Stimulated activated CD4-positive, alpha-beta T cell treated with anti-CD3 and anti-CD28 coated beads, Interleukin-4, amount 100 ng/mL, for 4 hours (primary cell): ENCODE data around the gene RAD54L.
"Not testable (repeated sequence)": the region's sequence is repeated elsewhere in the genome, so short reads cannot be mapped to it uniquely, and the experiment has no call there.

Experiments
- DNase-seq, 2 experiments: peaks; one replicate each; pipeline ENCODE4 v3.0.0-alpha.2; 2020

Gene RAD54L

GRCh38 chr1:46288485-46289133 is 41.0 kb downstream of the RAD54L start:
- DNase-seq: no peak

GRCh38 chr1:46289134-46289494 is 41.6 kb downstream of the RAD54L start:
- no peak for DNase-seq

- no peak for DNase-seq
Measured at GRCh38 chr1:46289976-46290375, 42.4 kb downstream of the RAD54L start.

GRCh38 chr1:46295306-46295705 is 47.7 kb downstream of the RAD54L start:
- DNase-seq: no peak

DNA sequence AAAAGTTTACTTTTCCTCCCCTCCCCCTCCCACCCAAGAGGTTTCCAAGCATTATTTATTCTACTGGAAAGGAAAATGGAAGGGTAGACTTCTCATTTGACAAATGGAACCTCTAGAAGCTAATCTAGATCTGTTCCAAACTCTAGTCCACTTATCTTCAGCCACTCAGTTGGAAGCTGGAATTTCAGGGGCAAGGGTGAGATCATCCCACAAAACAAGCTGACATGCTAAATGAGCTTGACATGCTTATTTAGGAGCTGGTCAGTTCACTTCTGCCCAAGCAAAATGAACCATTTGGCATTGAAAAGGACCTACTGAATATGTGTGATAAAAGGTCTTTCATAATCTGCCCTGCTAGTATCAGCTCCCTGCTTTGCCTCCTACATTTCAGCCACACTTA is 50.8 kb downstream of the RAD54L start:
- DNase-seq: no peak

DNA sequence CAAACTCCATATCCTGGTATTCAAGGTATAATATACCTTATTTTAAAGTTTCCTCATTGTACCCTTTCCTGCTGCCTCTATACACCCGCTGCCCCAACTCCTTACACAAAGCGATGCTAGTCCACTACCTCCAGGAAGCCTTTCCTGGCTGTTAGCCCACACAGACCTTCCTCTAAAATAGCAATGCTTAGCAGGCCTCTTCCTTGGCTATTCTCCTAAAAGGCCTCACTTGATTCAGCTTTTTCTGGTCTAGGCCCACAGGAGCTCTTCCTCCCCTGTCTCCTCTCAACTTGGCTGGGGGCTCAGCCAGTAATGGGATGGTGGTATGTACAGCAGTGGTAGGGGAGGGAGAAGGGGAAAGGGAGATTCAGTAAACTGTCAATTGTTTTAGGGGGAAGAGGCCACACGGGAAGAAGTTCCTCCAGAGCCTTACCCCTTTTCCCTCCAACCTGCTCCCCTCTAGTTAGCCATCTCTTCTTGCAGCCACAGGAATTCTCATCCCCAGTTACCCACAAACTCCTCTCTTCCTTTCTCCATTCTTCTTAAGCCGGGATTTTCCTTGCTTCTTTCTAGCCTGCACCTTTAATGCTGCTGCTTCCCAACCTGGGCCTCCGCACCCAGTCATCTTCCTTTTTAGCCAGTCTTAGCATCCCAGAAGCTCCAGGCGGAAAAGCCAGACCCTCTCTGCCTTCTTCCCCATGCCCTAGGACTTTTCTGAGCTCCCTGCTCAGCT is 53.3 kb downstream of the RAD54L start:
- DNase-seq: no peak

DNA sequence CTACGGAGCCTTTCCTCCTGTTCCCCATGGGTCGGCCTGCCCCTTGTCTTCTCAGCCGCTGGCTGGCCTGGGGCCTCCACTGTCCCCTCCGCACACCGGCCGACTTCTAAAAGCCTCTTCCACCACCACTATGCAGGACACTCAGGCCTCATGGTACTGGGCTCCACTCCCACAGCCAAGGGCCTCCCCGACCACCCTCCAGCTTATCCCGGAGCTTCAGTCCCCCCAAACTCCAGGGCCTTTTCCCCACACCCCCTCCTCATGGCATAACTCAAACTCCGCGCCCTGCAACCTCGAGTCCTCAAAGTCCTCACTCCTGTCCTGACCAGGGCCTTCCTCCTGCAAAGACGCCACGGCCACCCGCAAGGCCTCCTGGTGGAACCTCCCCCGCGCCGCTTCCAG is 53.8 kb downstream of the RAD54L start:
- DNase-seq: no peak

- DNase-seq: peak; percentile 32 to 51
Measured at GRCh38 chr1:46301808-46302640, 54.5 kb downstream of the RAD54L start.

- DNase-seq: peak in 1 of 2 experiments; percentile 28
Measured at GRCh38 chr1:46302641-46303037, 55.1 kb downstream of the RAD54L start.

DNA sequence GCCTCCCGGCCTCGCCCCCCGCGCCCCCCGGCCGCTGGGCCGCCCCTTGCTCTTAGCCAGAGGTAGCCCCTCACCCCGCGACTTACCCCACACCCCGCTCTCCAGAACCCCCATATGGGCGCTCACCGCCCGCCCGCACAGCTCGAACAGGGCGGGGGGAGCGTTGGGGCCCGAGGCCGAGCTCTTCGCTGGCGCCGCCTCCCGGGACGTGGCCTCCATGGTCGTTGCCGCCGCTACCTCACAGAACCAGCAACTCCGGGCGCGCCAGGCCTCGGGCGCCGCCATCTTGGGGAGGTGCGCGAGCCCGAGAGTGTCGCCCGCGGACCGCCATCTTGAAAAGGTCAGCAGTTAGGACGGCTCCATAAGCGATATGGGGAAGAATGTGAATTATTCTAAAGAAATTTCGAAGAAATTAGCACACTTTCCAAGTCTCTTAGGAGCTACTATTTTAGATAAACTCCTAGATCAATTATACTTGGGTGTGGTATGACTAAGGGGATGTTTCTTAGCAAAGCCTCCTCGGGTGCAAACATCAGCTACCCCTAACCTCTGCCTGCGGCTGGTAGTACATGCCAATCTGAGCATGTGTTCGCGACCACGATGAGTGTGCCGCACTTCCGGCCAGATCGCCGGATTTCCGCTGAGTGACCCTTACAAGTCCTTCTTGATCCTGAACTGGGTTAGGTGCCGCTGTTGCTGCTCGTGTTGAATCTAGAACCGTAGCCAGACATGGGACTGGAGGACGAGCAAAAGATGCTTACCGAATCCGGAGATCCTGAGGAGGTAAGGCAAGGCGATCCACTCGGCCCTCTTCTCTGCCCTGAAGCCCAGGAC is 55.7 kb downstream of the RAD54L start, which contains the start of the genes LRRC41 and UQCRH:
Gene LRRC41, minus strand, starts transcription at position 579 of the 834 bp plus-strand sequence. Its CDS starts 294 bp downstream, at position 285.
Gene UQCRH, plus strand, starts transcription at position 661 of the 834 bp plus-strand sequence. Its CDS starts 69 bp downstream, at position 730.
- DNase-seq: peak; percentile 88 to 91

DNA sequence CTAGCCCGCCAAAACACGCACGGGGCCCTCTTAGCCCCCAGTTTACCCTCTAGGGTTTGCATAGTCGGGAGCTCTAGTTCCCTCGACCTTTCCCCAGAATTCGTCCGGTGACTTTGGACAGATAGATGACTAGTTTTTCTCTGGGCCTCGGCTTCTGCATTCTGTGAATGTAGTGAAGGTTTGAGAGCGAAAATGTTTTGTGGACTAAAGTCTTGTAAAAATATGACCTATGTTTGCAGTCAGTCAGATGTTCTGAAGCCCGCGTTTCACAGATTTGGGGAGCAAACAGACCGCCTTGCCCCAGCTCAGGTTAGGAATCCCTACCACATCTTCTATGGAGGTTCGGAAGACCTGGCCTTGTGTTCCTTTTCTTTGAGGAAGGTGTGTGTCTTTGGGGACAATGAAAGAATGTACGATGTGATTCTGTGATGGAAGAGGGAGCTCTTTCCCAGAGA is 56.3 kb downstream of the RAD54L start:
- DNase-seq: peak in 1 of 2 experiments; percentile 2

- no peak for DNase-seq
Measured at GRCh38 chr1:46306159-46306530, 58.6 kb downstream of the RAD54L start.

DNA sequence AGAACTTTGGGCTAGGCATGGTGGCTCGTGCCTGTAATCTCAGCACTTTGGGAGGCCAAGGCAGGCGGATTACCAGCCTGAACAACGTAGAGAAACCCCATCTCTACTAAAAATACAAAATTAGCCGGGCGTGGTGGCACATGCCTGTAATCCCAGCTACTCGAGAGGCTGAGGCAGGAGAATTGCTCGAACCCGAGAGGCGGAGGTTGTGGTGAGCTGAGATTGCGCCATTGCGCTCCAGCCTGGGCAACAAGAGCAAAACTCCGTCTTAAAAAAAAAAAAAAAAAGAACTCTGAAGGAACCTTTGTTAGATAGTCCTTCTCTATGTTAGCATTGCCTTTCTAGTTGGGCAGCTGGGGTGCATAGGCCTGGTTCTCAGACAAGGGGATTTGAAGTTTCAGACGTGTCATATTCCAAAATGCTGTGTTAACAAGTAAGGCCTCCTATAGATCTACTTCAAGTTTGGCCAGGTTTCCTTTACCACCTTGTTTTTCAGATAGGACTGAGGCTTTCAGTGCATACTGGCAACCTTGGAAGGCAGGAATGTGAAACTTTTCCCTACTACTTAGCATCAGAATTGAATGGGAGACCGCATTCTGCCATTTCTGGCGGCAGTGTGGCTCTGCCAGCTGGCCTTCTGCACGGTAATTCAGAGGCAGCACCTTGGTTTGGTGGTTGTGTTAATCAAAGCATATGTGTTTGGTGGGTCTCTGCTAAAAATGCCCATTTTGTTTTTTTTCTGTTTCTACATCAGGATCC is 62.0 kb downstream of the RAD54L start:
- DNase-seq: no peak

- DNase-seq: no peak
Measured at GRCh38 chr1:46310321-46310720, 62.8 kb downstream of the RAD54L start.

DNA sequence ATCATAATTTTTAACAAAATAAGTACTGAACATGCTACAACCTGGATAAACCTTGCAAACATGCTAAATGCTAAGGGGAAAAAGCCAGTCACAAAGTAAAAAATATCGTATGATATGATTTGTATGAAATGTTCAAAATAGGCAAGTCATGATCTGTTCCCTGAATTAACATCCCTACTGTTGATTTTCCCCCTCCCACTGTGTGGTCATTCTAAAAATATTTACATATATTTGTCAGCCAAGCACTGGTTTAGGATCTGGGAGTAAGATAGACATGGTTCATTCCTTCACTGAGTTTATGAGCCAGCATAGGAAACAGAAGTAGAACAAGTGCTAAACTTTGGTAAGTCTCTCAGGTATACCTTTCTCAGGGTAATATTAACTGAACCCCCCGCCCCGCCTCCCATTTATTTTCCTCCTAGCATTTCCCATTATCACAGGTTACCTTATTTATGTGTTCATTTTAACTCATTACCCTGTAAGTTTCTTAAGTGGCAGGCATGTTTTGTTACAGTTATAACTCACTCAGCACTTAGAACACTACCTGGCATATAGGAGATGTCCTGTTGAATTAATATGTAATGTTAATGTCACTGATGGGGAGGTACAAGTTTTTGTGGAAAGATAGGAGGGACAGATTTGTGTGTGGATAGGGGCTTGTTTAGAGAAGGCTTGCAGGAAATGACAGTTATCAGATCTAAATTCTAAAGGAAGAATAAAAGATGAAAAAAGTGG is 68.3 kb downstream of the RAD54L start:
- no peak for DNase-seq

- DNase-seq: no peak
Measured at GRCh38 chr1:46317323-46317722, 69.8 kb downstream of the RAD54L start.

- not testable (repeated sequence) for DNase-seq
Measured at GRCh38 chr1:46319301-46319700, 71.7 kb downstream of the RAD54L start.

DNA sequence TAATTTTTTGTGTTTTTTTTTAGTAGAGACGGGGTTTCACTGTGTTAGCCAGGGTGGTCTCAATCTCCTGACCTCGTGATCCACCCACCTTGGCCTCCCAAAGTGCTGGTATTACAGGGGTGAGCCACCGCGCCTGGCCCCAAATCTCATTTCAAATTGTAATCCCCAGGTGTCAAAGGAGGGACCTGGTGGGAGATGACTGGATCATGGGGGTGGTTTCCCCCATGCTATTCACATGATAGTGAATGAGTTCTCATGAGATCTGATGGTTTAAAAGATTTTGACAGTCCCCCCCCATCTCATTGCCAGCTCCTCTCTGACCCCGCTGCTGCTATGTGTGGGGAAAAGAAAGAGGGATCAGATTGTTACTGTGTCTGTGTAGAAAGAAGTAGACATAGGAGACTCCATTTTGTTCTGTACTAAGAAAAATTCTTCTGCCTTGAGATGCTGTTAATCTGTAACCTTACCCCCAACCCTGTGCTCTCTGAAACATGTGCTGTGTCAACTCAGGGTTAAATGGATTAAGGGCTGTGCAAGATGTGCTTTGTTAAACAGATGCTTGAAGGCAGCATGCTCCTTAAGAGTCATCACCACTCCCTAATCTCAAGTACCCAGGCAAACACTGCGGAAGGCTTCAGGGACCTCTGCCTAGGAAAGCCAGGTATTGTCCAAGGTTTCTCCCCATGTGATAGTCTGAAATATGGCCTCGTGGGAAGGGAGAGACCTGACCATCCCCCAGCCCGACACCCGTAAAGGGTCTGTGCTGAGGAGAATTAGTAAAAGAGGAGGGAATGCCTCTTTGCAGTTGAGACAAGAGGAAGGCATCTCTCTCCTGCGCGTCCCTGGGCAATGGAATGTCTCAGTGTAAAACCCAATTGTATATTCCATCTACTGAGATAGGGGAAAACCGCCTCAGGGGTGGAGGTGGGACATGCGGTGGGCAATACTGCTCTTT is 72.7 kb downstream of the RAD54L start:
- not testable (repeated sequence) for DNase-seq

GRCh38 chr1:46322191-46322590 is 74.6 kb downstream of the RAD54L start:
- not testable (repeated sequence) for DNase-seq
